Measurements from ENCODE around the gene TAGAP. TPM values are rescaled to one million over a fixed set of nuclear protein-coding genes. Genes with fewer than 3 reads are reported as not detected.
"Not testable (repeated sequence)": the region's sequence is repeated elsewhere in the genome, so short reads cannot be mapped to it uniquely, and the experiment has no call there.

The TAGAP gene
- total RNA-seq, 1 donor from 2014 or later = 1.1 TPM

GRCh38 chr6:159033160-159034049 lies 11.4 kb downstream of the TAGAP start:
- intact Hi-C loops (cut with DNase I) = no loop called here
- DNase-seq (no peak), ATAC-seq (ENCODE audit: poor library complexity) (no peak)

- ATAC-seq (ENCODE audit: poor library complexity) (peak; percentile 22), DNase-seq (no peak)
- intact Hi-C loops (cut with DNase I) = no loop called here
These were observed 12.9 kb downstream of the TAGAP start for GRCh38 chr6:159031846-159032245.

GRCh38 chr6:159030168-159030567 lies 14.6 kb downstream of the TAGAP start:
- no peak for ATAC-seq (ENCODE audit: poor library complexity)
- intact Hi-C loops (cut with DNase I) = no loop called here

GRCh38 chr6:159025224-159025623 lies 19.6 kb downstream of the TAGAP start:
- ATAC-seq (ENCODE audit: poor library complexity); DNase-seq; intact Hi-C loops (cut with DNase I): not testable (repeated sequence)

More at GRCh38 chr6:159030168-159030567, 14.6 kb downstream of the TAGAP start:
- no peak for DNase-seq

- DNase-seq (no peak), ATAC-seq (ENCODE audit: poor library complexity) (no peak)
- intact Hi-C loops (cut with DNase I) = no loop called here
These were observed 20.9 kb downstream of the TAGAP start for GRCh38 chr6:159023893-159024292.

DNA sequence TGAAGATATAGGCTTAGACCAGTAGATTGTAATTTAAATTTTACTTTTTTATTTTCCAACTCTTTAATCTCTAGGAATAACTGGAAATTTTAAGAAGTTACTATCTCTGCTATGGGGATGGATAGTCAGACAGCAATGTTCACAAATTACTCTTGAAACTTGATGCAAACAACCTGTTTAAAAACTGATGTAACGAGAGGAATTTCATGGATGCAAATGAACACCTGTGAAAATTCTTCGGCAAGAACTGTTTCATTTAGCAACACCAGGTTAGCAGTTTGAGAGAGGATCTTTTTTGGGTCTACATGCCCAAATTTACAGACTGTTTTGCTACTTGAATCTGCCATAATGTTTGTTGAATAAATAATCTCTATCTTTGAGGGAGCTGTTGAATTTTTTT lies 24.8 kb downstream of the TAGAP start:
- DNase-seq (no peak), ATAC-seq (ENCODE audit: poor library complexity) (no peak)
- intact Hi-C loops (cut with DNase I) = no loop called here

DNA sequence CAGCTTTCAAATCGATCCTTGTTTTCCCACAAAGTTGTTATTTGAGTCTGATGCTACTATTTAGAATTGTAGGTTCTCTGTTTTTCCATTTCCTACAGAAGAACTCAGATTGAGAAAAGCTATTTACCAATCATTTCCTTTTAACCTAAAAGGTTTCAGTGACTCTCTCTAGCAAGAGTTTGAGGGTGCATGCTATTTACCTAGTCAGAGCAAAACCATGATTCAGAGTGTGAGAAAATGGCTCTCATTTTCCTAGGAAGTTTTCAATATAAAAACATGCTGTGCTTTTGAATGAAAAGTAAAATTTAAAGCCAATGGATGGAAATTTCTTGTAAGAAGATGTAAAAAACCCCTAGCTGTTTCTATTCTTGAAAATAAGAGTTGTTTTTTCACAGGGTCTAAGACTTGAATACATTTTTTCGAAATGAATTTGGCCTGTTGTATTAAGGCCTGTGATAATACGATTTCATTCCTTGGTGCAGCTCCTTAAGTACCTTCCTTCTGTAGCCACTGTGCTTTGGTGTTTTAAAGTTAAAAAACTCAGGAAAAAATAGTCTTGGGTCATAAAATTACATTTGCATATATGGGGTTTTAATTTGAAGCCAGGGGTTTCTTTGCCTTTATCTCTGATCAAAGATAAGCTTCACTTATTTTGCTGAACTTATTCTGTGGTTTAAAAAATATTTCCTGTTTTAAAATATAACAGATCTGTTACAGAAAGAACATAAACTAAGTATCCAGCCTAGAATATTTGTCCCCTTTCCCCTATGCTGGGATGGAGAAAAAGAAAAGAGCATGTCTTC lies 26.8 kb downstream of the TAGAP start:
- DNase-seq = no peak
- intact Hi-C loops (cut with DNase I) = no loop called here
- ATAC-seq (ENCODE audit: poor library complexity) = no peak

DNA sequence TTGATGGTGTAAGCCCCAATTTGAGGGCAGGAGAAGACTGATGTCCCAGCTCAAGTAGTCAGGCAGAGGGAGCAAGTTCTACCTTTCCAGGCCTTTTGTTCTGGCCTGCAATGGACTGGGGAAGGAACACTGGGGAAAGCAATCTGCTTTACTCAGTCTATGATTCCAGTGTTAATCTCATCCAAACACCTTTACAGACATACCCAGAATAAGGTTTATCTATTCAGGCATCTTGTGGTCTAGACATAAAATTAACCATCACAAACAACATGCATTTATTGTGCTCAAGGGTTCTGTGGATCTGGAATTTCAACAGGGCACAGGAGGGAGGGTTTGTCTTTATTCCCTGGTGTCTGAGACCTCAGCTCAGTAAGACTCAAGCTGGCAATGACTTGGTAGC lies 30.4 kb downstream of the TAGAP start:
- no peak for DNase-seq
- ATAC-seq (ENCODE audit: poor library complexity) = no peak
- intact Hi-C loops (cut with DNase I) = no loop called here

DNA sequence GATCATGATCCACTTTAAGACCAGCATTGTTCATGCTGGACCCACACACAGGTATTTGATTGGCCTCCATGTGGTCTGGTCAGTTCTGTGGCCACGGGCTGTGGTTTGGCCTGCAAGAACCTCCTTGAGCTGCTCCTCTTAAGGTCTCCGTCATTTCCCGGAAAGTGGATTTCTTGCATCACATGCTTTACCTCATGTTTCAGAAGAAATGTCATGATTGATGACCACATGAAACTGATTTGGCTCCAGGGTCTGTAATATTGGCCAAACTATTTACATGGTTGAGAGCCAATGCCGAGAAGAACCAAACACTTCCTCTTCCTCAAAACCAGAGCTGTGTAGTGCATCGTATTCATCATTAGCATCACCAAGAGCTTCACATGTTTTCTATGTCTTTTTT lies 31.6 kb downstream of the TAGAP start:
- DNase-seq (no peak), ATAC-seq (ENCODE audit: poor library complexity) (no peak)
- intact Hi-C loops (cut with DNase I) = no loop called here

DNA sequence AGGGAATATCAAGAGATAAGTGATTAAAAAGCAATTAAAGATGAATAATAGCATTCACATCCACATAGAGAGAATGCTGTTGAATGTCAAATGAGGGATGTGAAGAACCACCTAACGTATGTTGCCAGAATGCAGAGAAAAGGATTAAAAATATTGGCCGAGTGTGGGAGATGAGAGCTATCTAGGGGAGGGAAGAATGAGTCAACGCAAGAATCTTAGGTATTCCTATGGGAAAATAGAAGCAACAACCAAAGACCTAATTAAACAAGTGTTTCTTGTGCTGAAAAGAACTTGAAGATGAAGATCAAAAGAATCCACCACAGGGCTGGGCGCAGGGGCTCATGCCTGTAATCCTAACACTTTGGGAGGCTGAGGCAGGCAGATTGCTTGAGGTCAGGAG lies 32.6 kb downstream of the TAGAP start:
- ATAC-seq (ENCODE audit: poor library complexity) = no peak
- intact Hi-C loops (cut with DNase I) = no loop called here

DNA sequence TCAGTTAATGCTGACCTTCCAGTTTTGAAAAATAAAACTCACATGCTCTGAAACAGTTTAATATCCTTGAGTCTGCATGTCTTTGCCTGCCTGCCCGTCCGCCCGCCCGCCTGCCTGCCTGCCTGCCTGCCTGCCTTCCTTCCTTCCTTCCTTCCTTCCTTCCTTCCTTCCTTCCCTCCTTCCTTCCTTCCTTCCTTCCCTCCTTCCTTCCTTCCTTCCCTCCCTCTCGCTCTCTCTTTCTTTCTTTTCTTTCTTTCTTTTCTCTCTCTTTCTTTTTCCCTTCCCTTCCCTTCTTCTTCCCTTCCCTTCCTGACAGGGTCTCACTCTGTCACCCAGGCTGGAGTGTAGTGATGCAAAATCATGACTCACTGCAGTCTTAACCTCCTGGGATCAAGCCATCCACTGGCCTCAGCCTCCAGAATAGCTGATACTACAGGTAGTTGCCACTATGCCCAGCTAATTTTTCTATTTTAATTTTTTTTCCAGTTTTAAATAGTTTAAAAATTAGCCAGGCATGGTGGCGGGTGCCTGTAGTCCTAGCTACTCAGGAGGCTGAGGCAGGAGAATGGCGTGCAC lies 34.7 kb downstream of the TAGAP start:
- ATAC-seq (ENCODE audit: poor library complexity); intact Hi-C loops (cut with DNase I); DNase-seq: not testable (repeated sequence)

More for the DNA sequence above, 32.6 kb downstream of the TAGAP start:
- DNase-seq = no peak

DNA sequence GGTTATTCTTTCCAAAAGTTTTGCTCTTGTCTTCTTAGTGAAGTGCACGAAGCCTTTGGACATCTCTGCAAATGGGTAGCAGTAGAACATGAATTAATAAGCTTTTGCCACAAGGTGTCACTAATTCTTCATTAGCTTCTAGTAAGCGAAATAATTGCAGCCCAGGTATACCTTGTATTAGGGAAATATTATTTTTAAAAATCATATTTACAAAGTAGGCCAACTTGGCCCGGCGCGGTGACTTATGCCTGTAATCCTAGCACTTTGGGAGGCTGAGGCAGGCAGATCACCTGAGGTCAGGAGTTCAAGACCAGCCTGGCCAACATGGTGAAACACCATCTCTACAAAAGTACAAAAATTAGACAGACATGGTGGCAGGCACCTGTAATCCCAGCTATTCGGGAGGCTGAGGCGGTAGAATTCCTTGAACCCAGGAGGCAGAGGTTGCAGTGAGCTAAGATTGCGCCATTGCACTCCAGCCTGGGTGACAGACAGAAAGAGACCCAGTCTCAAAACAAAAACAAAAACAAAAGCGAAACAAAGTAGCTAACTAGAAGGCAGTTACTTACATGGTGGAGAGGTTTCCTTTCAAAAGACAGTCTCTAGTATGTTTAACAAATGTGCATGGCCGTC lies 36.0 kb downstream of the TAGAP start:
- DNase-seq = no peak
- ATAC-seq (ENCODE audit: poor library complexity) = peak; percentile 54
- intact Hi-C loops (cut with DNase I) = loop anchor here (10.0 kb wide), 1 partner anchor 126 kb away; no protein-coding TSS in a partner anchor

- intact Hi-C loops (cut with DNase I) = loop anchor here (10.0 kb wide), 1 partner anchor 127 kb away; no protein-coding TSS in a partner anchor
- no peak for ATAC-seq (ENCODE audit: poor library complexity)
- DNase-seq = no peak
These were observed 37.3 kb downstream of the TAGAP start for GRCh38 chr6:159007510-159007909.

GRCh38 chr6:159005436-159005835 lies 39.4 kb downstream of the TAGAP start:
- DNase-seq (no peak), ATAC-seq (ENCODE audit: poor library complexity) (no peak)
- intact Hi-C loops (cut with DNase I) = loop anchor here (10.0 kb wide), 1 partner anchor 129 kb away; no protein-coding TSS in a partner anchor

GRCh38 chr6:159004592-159004991 lies 40.2 kb downstream of the TAGAP start:
- no peak for ATAC-seq (ENCODE audit: poor library complexity)
- intact Hi-C loops (cut with DNase I) = loop anchor here (10.0 kb wide), 1 partner anchor 130 kb away; no protein-coding TSS in a partner anchor
- DNase-seq = no peak

DNA sequence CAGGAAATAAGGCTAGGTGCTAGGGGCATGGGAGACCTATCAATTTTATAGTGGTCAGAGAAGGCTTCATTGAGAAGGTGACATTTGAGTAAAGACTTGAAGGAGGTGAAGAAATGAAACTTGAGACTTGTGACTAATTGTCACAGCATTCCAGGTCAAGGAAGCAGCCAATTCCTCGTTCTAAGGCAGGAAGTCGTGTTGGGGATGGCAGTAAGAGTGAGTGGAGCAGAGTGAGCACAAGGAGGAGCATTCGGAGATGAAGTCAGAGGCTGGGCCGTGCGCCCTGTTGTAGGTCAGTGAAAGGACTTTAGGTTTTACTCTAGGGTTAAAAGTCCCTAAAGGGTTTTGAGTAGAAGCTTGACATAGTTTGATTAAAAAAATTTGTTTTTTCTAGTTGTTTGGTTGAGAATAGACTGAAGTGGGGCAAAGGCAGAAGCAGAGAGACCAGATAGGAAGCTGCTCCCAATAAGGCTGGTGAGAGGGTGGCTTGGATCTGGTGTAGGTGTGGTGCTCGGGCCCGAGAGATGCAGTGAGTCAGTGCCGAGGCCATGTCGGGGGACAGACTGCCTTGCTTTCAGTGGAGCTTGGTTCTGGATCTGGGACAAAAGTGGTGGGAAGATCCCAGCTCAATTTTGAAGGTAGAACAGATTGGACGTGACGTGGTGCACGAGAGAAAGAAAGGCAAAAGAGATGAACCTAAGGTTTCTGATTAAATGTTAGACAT lies 42.2 kb downstream of the TAGAP start:
- ATAC-seq (ENCODE audit: poor library complexity) (no peak), DNase-seq (no peak)
- intact Hi-C loops (cut with DNase I) = loop anchor here (10.0 kb wide), 1 partner anchor 132 kb away; no protein-coding TSS in a partner anchor

- intact Hi-C loops (cut with DNase I) = loop anchor here (10.0 kb wide), 1 partner anchor 135 kb away; no protein-coding TSS in a partner anchor
- DNase-seq (peak; percentile 96), ATAC-seq (ENCODE audit: poor library complexity) (peak; percentile 96)
These were observed 45.0 kb downstream of the TAGAP start, which contains the start of gene RSPH3 for GRCh38 chr6:158999666-159000403. Gene RSPH3 (minus strand): TSS chr6:159000202. CDS start chr6:158999550, 652 bp downstream.

Data from Right ventricle myocardium superior (tissue), 1 donor.